Neural cell (in vitro differentiated cells): Measurements from ENCODE around the gene PNMA6F. TPM values are rescaled to one million over a fixed set of nuclear protein-coding genes. Genes with fewer than 3 reads are reported as not detected.

Source experiments
- H2AFZ ChIP-seq: fragments of 200-600, 300-800 bp; sonication (generic), shearing (Covaris generic); 2 replicates; pipeline ENCODE4 v1.6.0; 2014; ENCODE audit warnings: low read depth, mild to moderate bottlenecking, antibody characterized with exemption, low read length, moderate library complexity
- H3F3A ChIP-seq: fragments of 200-600 bp; shearing (Covaris generic); 2 replicates; pipeline ENCODE4 v1.6.1; 2016; ENCODE audit warnings: mild to moderate bottlenecking, moderate library complexity, mixed read lengths, antibody characterized with exemption, low read length; ENCODE audit not compliant: insufficient read depth, poor library complexity, severe bottlenecking
- H3K27ac ChIP-seq: fragments of 200-600, 300-800 bp; sonication (generic), shearing (Covaris generic); 2 replicates; pipeline ENCODE4 v1.5.1; 2014; ENCODE audit warnings: mild to moderate bottlenecking, low read length, moderate library complexity
- H3K27me3 ChIP-seq: fragments of 300-800, 200-600 bp; sonication (generic), shearing (Covaris generic); 2 replicates; pipeline ENCODE4 v1.6.0; 2014; ENCODE audit warnings: mild to moderate bottlenecking, low read depth, low read length, moderate library complexity; ENCODE audit not compliant: insufficient read depth
- H3K36me3 ChIP-seq: fragments of 300-800, 200-600 bp; sonication (generic), shearing (Covaris generic); 2 replicates; pipeline ENCODE4 v1.5.1; 2014; ENCODE audit warnings: mild to moderate bottlenecking, antibody characterized with exemption, low read length, moderate library complexity; ENCODE audit not compliant: insufficient read depth
- H3K4me2 ChIP-seq: fragments of 300-800, 200-600 bp; sonication (generic), shearing (Covaris generic); 2 replicates; pipeline ENCODE4 v1.6.0; 2014; ENCODE audit warnings: mild to moderate bottlenecking, low read length
- H3K4me3 ChIP-seq: fragments of 300-800, 200-600 bp; sonication (generic), shearing (Covaris generic); 2 replicates; pipeline ENCODE4 v1.5.1; 2014; ENCODE audit warnings: mild to moderate bottlenecking, low read length, moderate library complexity
- H3K79me2 ChIP-seq: fragments of 200-600 bp; shearing (Covaris generic); replicated peaks from 2 replicates; pipeline ENCODE4 v1.6.0; 2014; ENCODE audit warnings: mild to moderate bottlenecking, low read length, moderate library complexity; ENCODE audit not compliant: insufficient read depth
- H3K9ac ChIP-seq: fragments of 300-800, 200-600 bp; sonication (generic), shearing (Covaris generic); 2 replicates; pipeline ENCODE4 v1.6.1; 2016; ENCODE audit warnings: mild to moderate bottlenecking, low read length, mixed read lengths
- H3K9me2 ChIP-seq: fragments of 200-600 bp; shearing (Covaris generic); 2 replicates; pipeline ENCODE4 v1.6.1; 2016; ENCODE audit warnings: mild to moderate bottlenecking, low read length, mixed read lengths; ENCODE audit not compliant: insufficient read depth
- H3K9me3 ChIP-seq: fragments of 200-600, 300-800 bp; sonication (generic), shearing (Covaris generic); 2 replicates; pipeline ENCODE4 v1.6.1; 2016; ENCODE audit warnings: mild to moderate bottlenecking, mixed run types, low read length, moderate library complexity, mixed read lengths
- H4K20me1 ChIP-seq: fragments of 200-600 bp; shearing (Covaris generic); 2 replicates; pipeline ENCODE4 v1.6.1; 2016; ENCODE audit warnings: mild to moderate bottlenecking, mixed run types; ENCODE audit not compliant: insufficient read depth
- CTCF ChIP-seq: fragments of 450-650 bp; IDR thresholded peaks from 2 replicates; pipeline ENCODE4 v1.5.1; 2014; ENCODE audit warnings: antibody characterized with exemption, mild to moderate bottlenecking, moderate library complexity; ENCODE audit not compliant: poor library complexity, severe bottlenecking
- EP300 ChIP-seq: fragments of 450-650 bp; conservative IDR thresholded peaks from 2 replicates; pipeline ENCODE4 v1.6.1; 2014; ENCODE audit warnings: antibody characterized with exemption, mild to moderate bottlenecking, moderate library complexity; ENCODE audit not compliant: poor library complexity, severe bottlenecking
- EZH2 ChIP-seq: fragments of 200-600, 300-800 bp; shearing (Covaris generic), sonication (generic); IDR thresholded peaks from 2 replicates; pipeline ENCODE4 v1.6.1; 2014; ENCODE audit warnings: antibody characterized with exemption, low read length, borderline replicate concordance, mild to moderate bottlenecking; ENCODE audit not compliant: insufficient read depth, poor library complexity, severe bottlenecking
- MXI1 ChIP-seq: fragments of 450-650 bp; conservative IDR thresholded peaks from 2 replicates; pipeline ENCODE4 v1.6.1; 2014; ENCODE audit warnings: antibody characterized with exemption, mild to moderate bottlenecking; ENCODE audit not compliant: poor library complexity, severe bottlenecking
- POLR2AphosphoS5 ChIP-seq: IDR thresholded peaks from 2 replicates; pipeline ENCODE4 v1.6.1; 2012
- RAD21 ChIP-seq: fragments of 450-650 bp; conservative IDR thresholded peaks from 2 replicates; pipeline ENCODE4 v1.6.1; 2014; ENCODE audit warnings: antibody characterized with exemption, mild to moderate bottlenecking, moderate library complexity
- REST ChIP-seq: IDR thresholded peaks from 2 replicates; pipeline ENCODE4 v1.6.1; 2012; ENCODE audit warnings: borderline replicate concordance
- SMC3 ChIP-seq: fragments of 450-650 bp; conservative IDR thresholded peaks from 2 replicates; pipeline ENCODE4 v1.6.1; 2014; ENCODE audit warnings: antibody characterized with exemption, mild to moderate bottlenecking, moderate library complexity; ENCODE audit not compliant: poor library complexity
- TAF1 ChIP-seq: IDR thresholded peaks from 2 replicates; pipeline ENCODE4 v1.6.1; 2012; ENCODE audit warnings: low read depth
- polyA plus RNA-seq: library from polyadenylated mRNA; depleted of rRNA; stranded (reverse); fragments of >200 nt; gene quantifications from 2 replicates; pipeline ENCODE4 v1.2.3, GENCODE V29; 2014

Gene PNMA6F
- polyA plus RNA-seq, 1 donor from 2014 or later, result 0.77 TPM

- no peak overlapping the region for H2AFZ ChIP-seq
- H3K9me3 ChIP-seq, result no peaks in the 10 kb centered on the region
- no peak overlapping the region for H3K27ac ChIP-seq
- H3K79me2 ChIP-seq, result no peaks in the 10 kb centered on the region
- no peaks in the 10 kb centered on the region for H3F3A ChIP-seq
- H3K36me3 ChIP-seq, result no peaks in the 10 kb centered on the region
- TF ChIP-seq RAD21 (no peak), POLR2AphosphoS5 (no peak), EP300 (no peak), TAF1 (no peak), CTCF (no peak), SMC3 (no peak), MXI1 (no peak), EZH2 (no peak), REST (no peak)
- no peaks in the 10 kb centered on the region for H4K20me1 ChIP-seq
- H3K9me2 ChIP-seq, result no peaks in the 10 kb centered on the region
- H3K4me3 ChIP-seq, result no peak overlapping the region
- no peak overlapping the region for H3K4me2 ChIP-seq
- no peaks in the 10 kb centered on the region for H3K27me3 ChIP-seq
- H3K9ac ChIP-seq, result no peak overlapping the region
Measured at GRCh38 chrX:153361781-153362397, 40.3 kb upstream of the PNMA6F start.

- Histone ChIP-seq H3K9ac (no peak overlapping the region), H3K9me2 (no peaks in the 10 kb centered on the region), H3K4me3 (no peak overlapping the region), H3F3A (no peaks in the 10 kb centered on the region), H3K9me3 (no peaks in the 10 kb centered on the region), H3K4me2 (no peak overlapping the region), H3K27me3 (no peaks in the 10 kb centered on the region), H2AFZ (no peak overlapping the region), H4K20me1 (no peaks in the 10 kb centered on the region), H3K36me3 (no peaks in the 10 kb centered on the region), H3K79me2 (no peaks in the 10 kb centered on the region), H3K27ac (no peak overlapping the region)
- no peak for TF ChIP-seq EP300
- TF ChIP-seq RAD21, result no peak
- TF ChIP-seq POLR2AphosphoS5, result no peak
- TF ChIP-seq SMC3, result no peak
- no peak for TF ChIP-seq TAF1
- TF ChIP-seq MXI1, result no peak
- TF ChIP-seq CTCF, result no peak
- TF ChIP-seq REST, result no peak
Measured at GRCh38 chrX:153357877-153358276, 36.3 kb upstream of the PNMA6F start.
